Measurements from ENCODE around the gene CTNS. TPM values are rescaled to one million over a fixed set of nuclear protein-coding genes. Genes with fewer than 3 reads are reported as not detected.

CTNS gene
- total and polyA plus RNA-seq, 2 of the 13 experiments (the other 11 are each of a cell fraction or from before 2014, with no cell fraction given): 9.5 to 13.7 TPM

DNA sequence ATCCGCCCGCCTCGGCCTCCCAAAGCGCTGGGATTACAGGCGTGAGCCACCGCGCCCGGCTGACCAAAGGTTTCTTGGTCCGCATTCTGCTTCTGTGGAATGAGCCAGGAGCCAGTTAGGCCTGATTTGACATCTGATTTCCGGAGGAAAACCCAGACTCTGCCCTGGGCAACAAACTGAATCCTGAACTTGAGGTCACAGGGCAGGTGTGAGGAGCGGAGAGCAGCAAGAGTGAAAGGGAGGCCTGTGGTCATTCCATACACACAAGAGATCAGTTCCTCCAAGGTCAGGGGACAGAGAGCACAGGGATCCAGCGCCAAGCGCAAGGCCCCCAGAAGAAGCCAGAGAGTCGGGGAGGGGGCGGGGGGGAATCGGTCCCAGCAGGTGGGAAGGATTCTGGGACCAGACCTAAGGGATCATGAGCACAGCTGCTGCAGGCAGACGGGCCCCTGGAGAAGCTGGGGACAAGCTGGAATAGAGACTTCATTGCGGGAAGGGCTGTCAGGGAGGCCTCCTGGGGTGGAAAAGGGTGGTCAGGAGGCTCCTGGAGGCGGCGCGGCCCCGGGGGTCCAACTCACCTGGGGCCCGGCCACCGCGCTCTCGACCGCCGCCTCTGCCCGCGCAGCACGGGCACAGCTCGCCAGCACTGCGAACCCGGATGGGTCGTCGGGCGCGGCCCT lies 946 bp upstream of the CTNS start (continued):
- TF ChIP-seq ADNP (CRISPR knock-in tag; IDR thresholded peaks at IDR 0.05) (no peak), ZNF598 (CRISPR knock-in tag; IDR thresholded peaks at IDR 0.05; ENCODE audit: borderline replicate concordance) (0 out of 2 replicates have a peak, but pooled peaks have one; percentile 10), POLR2AphosphoS5 (IDR thresholded peaks at IDR 0.05; ENCODE audit: low read depth, low read length) (0 out of 2 replicates have a peak, but pooled peaks have one; percentile 3), HNF4A (CRISPR knock-in tag; IDR thresholded peaks at IDR 0.05) (peak; percentile 80), BATF2 (CRISPR knock-in tag; IDR thresholded peaks at IDR 0.05) (0 out of 2 replicates have a peak, but pooled peaks have one; percentile 23), ZNF512 (CRISPR knock-in tag; IDR thresholded peaks at IDR 0.05) (0 out of 2 replicates have a peak, but pooled peaks have one; percentile 5), NR2F1 (CRISPR knock-in tag; IDR thresholded peaks at IDR 0.05) (peak in 1 of 2 experiments; percentile 45; a peak in 1 of 4 replicates), ZNF775 (CRISPR knock-in tag; IDR thresholded peaks at IDR 0.05; ENCODE audit: borderline replicate concordance) (0 out of 2 replicates have a peak, but pooled peaks have one; percentile 56), ZNF724P (CRISPR knock-in tag; IDR thresholded peaks at IDR 0.05; ENCODE audit: borderline replicate concordance) (0 out of 2 replicates have a peak, but pooled peaks have one; percentile 7), REPIN1 (CRISPR knock-in tag; IDR thresholded peaks at IDR 0.05; ENCODE audit: borderline replicate concordance, low read depth) (0 out of 2 replicates have a peak, but pooled peaks have one; percentile 2), TRIM24 (CRISPR knock-in tag; IDR thresholded peaks at IDR 0.05) (peak; percentile 23; the same call in 1 of the 2 replicates), KLF12 (CRISPR knock-in tag; IDR thresholded peaks at IDR 0.05; ENCODE audit: borderline replicate concordance) (no peak), ZNF891 (CRISPR knock-in tag; IDR thresholded peaks at IDR 0.05) (peak; percentile 86; the same call in 1 of the 2 replicates), MAZ (IDR thresholded peaks at IDR 0.05; ENCODE audit: borderline replicate concordance, low read depth, low read length) (no peak), MAZ (CRISPR knock-in tag; IDR thresholded peaks at IDR 0.05; ENCODE audit: low read depth) (peak; percentile 46), SMYD3 (CRISPR knock-in tag; IDR thresholded peaks at IDR 0.05) (0 out of 2 replicates have a peak, but pooled peaks have one; percentile 56), KDM2A (CRISPR knock-in tag; IDR thresholded peaks at IDR 0.05; ENCODE audit: borderline replicate concordance, low read depth) (0 out of 2 replicates have a peak, but pooled peaks have one; percentile 2), ZNF276 (CRISPR knock-in tag; IDR thresholded peaks at IDR 0.05; ENCODE audit: low read depth) (0 out of 2 replicates have a peak, but pooled peaks have one; percentile 9), MAX (IDR thresholded peaks at IDR 0.05) (peak; percentile 23; the same call in 1 of the 2 replicates)
- TF ChIP-seq, protein P1, sequence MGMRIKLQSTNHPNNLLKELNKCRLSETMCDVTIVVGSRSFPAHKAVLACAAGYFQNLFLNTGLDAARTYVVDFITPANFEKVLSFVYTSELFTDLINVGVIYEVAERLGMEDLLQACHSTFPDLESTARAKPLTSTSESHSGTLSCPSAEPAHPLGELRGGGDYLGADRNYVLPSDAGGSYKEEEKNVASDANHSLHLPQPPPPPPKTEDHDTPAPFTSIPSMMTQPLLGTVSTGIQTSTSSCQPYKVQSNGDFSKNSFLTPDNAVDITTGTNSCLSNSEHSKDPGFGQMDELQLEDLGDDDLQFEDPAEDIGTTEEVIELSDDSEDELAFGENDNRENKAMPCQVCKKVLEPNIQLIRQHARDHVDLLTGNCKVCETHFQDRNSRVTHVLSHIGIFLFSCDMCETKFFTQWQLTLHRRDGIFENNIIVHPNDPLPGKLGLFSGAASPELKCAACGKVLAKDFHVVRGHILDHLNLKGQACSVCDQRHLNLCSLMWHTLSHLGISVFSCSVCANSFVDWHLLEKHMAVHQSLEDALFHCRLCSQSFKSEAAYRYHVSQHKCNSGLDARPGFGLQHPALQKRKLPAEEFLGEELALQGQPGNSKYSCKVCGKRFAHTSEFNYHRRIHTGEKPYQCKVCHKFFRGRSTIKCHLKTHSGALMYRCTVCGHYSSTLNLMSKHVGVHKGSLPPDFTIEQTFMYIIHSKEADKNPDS (CRISPR knock-in tag; IDR thresholded peaks at IDR 0.05): peak; percentile 78; the same call in 1 of the 2 replicates

Measured in HepG2 (cell line).